Stimulated activated CD4-positive, alpha-beta T cell treated with anti-CD3 and anti-CD28 coated beads, Interleukin-4, amount 100 ng/mL, for 24 hours (primary cell): Measurements from ENCODE around the gene MSX1.

ENCODE experiments used
- DNase-seq: peaks from one replicate; pipeline ENCODE4 v3.0.0-alpha.2; 2020

MSX1 gene

GRCh38 chr4:4871242-4871572 lies 11.7 kb downstream of the MSX1 start:
- no peak for DNase-seq

DNA sequence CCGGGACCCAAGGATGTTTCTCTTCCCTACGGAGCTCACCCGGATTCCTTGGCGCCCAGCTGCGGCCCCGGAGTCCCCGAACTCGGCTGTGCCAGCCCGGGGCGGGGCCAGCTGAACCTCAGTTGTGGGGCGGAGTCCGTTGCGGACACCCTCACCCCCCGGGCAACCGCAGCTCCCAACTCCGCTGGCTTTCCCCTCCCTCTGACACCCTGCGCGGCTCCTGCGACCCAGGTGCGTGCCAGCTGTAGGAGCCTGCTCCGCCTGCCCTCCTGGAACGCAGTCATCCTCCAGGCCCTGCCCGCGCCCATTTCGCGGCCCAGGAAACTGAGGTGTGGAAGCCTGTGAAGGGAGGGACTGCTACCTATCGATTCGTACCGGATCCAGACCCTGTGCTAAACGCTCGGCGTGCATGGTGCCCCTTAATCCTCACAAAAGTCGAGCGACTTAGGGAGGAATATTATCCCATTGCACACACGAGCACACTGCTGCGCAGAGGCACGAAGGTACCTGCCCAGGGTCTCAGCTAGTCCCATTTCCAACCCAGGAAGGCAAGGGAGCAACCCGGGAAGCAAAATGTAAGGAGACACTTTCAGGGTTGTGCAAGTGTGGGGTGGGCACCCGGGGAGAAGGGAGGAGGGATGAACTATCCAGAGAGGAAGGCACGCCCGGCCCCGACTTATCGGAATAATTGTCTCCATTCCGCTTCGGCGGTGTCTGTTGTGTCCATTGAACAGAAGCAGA lies 12.3 kb downstream of the MSX1 start:
- no peak for DNase-seq

DNA sequence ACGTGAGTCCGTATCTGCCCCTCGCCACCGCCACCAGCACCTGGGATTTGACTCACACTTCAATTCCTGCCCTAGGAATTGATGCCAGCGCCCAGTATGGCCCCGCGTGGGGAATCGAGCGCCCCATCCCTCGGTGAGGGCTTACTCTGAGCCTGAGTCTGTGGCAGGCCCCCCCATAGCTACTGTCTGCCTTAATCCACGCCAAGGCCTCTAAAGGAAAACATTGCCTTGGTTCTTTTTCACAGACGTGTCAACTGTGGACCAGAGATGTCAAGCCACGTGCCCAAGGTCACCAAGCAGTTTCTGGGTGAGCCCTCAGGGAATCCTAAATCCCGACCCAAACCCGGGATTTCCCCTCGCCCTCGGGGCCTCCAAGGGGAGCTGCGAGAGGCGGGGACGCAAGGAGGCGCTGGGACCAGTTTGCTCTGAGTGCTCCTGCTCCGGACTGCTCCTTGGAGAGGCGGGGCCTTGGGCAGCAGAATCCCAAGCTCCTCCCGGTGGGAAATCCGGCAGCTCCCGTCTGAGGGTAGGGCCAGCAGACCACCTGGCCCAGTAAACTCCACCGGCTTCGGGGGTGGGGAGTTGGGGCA lies 12.9 kb downstream of the MSX1 start:
- DNase-seq = no peak

DNA sequence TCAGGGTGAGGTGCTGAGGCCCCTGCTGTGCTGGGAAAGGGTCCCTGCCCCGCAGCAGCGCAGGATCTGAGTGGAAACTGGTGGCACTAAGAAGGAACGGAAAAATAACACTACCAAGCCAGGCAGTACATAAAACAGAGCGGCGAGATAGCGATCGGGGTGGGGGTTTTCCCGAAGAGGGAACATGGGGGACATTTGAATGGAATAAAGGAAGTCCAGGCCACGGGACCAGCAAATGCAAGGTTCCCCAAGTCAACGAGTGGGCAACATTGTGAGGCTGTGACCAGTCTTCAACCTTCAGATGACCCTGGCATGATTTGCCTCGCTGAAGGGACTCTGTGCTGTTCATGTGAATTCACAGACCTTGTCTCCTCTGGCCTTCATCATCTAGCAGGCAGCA lies 13.7 kb downstream of the MSX1 start:
- DNase-seq = no peak

DNA sequence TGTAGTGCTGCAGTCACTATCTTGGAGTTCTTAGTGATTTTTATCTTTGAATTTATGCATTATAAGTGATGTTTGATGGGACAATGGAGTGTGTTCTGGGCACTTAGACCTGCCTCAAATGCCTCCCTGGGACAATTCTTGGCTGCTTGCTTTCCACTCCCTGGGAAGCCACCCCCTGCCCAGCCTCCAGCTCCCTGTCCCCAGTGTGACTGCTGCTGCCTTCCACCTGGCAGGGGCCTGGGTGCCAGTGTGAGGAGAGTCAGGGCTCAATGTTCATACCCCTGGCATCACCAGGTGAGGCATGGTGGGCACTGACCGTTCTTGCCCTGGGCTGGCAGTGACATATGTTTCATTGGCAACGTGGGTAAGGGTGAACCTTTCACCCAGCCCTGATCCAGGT lies 14.8 kb downstream of the MSX1 start:
- DNase-seq = no peak

DNA sequence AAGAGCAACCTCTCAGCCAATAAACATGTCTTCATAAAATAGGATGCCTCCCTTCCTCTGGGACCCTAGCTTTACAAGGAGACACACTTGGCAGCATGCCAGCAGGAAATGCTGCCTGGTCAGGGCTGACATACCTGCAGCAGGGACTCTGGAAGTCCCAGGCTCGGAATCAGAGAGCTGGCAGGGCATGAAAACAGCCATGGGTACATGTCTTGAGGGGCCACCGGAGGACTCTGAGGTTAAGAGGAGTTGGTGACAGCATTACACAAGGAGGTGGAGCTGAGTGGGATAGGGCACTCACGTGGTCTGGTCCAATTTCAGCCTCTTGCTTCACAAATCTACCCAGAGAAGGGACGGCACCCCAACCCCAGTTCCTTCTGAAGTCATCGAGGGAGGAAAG lies 15.7 kb downstream of the MSX1 start:
- no peak for DNase-seq

- no peak for DNase-seq
These were observed 16.1 kb downstream of the MSX1 start for GRCh38 chr4:4875611-4876010.

DNA sequence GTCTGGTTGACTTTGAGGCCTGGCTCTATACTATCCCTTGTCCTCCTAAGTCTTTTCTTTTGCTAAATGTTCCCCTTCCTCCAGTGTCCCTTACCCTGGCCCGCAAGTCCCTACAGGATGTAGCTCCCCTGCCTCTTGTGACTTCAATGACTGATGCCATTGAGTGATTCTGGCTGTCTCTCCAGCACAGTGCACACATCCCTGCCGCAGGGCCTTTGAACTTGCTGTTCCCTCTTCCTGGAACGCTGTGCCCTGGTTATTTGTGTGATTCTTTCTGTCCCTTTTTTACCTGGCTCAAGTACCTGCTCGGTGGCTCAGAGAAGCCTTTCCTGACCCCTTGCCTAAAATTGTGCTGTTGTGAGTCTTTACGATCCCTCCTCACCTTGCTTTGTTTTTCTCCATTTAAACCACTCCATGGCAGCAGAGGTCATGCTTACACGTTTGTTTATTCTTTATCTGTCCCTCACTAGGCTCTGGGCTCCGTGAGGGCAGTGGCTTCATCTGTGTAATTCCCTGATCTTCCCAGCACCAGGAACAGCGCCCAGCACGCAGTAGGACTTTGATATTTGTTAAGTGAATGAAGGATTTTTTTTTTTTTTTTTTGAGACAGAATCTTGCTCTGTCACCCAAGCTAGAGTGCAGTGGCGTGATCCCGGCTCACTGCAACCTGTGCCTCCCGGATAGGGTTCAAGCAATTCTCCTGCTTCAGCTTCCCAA lies 17.6 kb downstream of the MSX1 start:
- DNase-seq = no peak

- no peak for DNase-seq
These were observed 21.0 kb downstream of the MSX1 start for GRCh38 chr4:4880492-4880891.

DNA sequence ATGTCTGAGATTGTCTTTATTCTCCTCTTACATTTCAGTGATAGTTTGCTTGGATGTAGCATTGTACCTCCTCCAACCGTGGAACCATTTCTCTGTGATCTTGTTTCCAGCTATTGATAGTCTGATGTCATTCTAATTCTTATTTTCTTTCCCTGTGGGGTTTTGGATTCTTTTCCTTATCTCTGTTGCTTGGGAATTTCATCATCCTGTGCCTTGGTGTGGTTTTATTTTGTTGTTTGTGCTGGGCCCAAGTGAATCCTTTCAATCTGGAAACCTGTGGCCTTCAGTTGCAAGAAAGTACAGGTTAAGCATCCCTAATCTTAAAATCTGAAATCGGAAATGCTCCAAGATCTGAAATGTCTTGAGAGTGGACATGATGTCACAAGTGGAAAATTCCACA lies 22.0 kb downstream of the MSX1 start:
- no peak for DNase-seq

DNA sequence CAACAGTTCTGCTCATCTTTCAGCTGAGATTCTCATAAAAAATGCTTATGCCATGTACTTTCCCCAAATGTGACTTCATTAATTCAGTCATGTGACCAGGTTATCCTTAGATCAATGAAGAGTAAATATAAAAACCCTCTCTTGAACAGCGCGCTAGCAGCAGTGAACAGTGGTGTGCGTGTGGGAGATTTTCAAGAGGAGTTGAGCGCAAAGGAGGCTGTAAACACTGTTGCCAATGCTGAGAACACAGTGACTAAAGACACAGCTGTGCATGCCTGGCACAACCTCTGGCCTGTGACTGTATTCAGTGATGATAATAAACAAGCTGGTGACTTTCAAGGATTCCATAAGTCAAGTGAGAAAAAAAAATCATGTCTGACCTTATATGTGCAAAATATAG lies 25.1 kb downstream of the MSX1 start:
- no peak for DNase-seq

GRCh38 chr4:4887426-4887825 lies 28.0 kb downstream of the MSX1 start:
- DNase-seq = no peak

- no peak for DNase-seq
These were observed 29.2 kb downstream of the MSX1 start for GRCh38 chr4:4888695-4889094.

DNA sequence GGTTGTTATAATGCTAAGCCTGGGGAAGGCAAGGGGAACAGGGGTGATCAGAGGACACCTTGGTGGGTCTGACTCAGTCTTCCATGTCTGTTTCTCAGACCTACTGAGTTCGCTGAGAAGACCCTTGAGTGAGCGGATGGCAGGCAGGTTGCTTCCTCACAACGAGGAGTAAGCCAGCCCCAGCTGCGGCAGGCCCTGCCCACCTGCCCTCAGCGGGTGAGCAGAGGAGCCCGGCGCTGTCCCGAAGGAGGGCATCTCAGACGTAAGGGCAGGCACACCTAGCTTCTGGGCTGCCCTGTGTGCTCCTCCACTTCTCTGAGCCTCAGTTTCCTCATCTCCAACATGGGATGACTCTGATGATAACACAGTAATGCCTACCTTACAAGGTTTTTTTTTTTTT lies 30.3 kb downstream of the MSX1 start:
- DNase-seq = no peak

GRCh38 chr4:4890574-4891255 lies 31.2 kb downstream of the MSX1 start:
- DNase-seq = no peak

DNA sequence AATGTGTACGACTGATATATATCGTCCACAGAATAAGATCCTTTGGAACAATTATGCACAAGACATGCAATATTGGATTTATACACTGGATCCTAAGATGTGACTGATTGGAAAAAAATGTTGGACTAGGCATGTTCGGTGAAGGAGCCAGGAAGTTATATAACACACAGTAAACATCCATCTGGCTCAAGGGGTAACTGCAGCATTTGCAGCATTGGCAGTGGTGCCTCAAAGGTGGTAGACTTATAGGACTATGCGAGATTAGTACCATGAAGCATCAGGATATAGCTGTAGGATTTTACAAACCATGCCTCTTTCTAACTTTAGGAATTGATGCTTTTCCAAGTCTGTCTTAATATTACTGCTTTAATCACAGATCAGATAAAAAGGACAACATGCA lies 34.3 kb downstream of the MSX1 start:
- DNase-seq = no peak

GRCh38 chr4:4899202-4899925 lies 39.9 kb downstream of the MSX1 start:
- DNase-seq = no peak

GRCh38 chr4:4901877-4902276 lies 42.4 kb downstream of the MSX1 start:
- DNase-seq = no peak

DNA sequence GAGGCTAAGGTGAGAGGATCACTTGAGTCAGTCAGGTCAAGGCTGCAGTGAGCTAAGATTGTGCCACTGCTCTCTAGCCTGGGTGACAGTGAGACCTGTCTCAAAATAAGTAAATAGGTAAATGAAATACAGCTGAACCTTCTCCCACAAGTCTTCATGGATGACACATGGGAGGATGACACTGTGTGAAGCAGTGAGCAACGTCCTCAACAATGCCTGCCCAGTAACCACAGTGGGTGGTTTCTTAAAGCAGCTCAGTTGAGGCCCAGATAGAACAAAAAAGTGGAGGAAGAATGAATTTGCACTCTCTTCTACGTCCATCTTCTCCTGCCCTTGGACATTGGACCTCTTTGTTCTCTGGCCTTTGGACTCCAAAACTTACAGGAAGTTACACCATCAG lies 52.7 kb downstream of the MSX1 start:
- no peak for DNase-seq

DNA sequence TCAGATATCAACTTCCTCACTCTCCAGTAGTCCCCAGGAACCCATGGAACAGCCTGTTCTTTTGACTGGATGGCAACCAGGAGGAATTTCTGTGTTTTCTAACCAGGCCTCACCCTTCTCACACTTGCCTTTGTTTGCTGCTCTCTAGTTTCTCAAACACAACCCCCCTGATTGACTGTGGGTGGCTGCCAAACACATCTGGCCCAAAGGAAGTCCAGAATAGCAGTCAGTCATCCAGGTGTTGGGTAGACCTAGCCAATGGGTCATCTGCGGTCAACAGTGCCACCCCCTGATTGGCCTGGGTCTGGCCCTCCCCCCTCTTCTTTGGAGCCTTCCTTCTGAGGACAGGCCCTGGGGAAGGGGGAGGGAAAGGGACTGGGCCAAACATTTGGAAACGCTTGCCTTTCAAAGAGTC lies 53.7 kb downstream of the MSX1 start:
- DNase-seq = no peak
